ENCODE measurements around the gene FRMD5.

DNA sequence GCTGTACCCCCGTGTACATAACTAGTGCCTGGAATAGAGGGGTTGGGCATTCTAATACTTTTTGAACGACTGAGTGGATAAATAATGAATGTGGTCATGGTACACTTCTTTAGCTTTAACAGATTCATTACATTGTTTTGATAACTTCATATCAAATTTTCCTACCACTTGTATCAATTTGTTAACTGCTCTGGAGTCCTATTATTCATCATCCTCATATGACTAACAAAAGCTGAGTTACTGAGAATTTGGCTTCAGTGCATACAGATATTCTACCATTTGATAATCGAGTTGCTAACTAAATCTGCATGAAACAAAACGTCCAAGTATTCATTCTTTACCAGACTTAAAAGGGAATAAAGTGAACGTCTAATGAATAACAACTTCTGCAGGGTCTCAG is 31.7 kb downstream of the FRMD5 start:
- TF ChIP-seq CTCF (IDR thresholded peaks at IDR 0.05) (no peak), POLR2AphosphoS5 (IDR thresholded peaks at IDR 0.05; ENCODE audit: insufficient read depth in 1 of 2, low read depth in 1 of 2) (no peak)
